Thoracic aorta (tissue), 2 donors: ENCODE results near the gene PIGR. TPM values are rescaled to one million over a fixed set of nuclear protein-coding genes. Genes with fewer than 3 reads are reported as not detected.

Source experiments
- ATAC-seq: fragments of 150-250 bp; one replicate; pipeline ENCODE4 v1.8.0; 2017; ENCODE audit warnings: low read depth; ENCODE audit not compliant: insufficient number of reproducible peaks, low FRiP score
- DNase-seq: peaks from one replicate; pipeline ENCODE4 v3.0.0-alpha.2; 2020; ENCODE audit warnings: low spot score
- H3K27ac ChIP-seq, 2 donors: fragments of 200-600 bp; sonication (generic); 1 replicate in 1 of 2; 2 replicates in 1 of 2; pipeline ENCODE4 v1.5.1; 2016; ENCODE audit warnings: mild to moderate bottlenecking in 2 of 2, moderate library complexity in 2 of 2
- H3K27me3 ChIP-seq: fragments of 200-600 bp; sonication (generic); replicated peaks from 2 replicates; pipeline ENCODE4 v1.6.0; 2016; ENCODE audit warnings: mild to moderate bottlenecking; ENCODE audit not compliant: insufficient read depth
- H3K36me3 ChIP-seq: fragments of 200-600 bp; sonication (generic); one replicate; pipeline ENCODE4 v1.5.1; 2016
- H3K4me1 ChIP-seq, 2 donors: fragments of 200-600 bp; sonication (generic); 1 replicate in 1 of 2; 2 replicates in 1 of 2; pipeline versions ENCODE4 v1.5.1 to v1.6.0; 2016; ENCODE audit warnings: low read depth in 2 of 2, mild to moderate bottlenecking in 1 of 2; ENCODE audit not compliant: control insufficient read depth in 1 of 2
- H3K4me3 ChIP-seq: fragments of 200-600 bp; sonication (generic); 2 replicates; pipeline ENCODE4 v1.5.1; 2016; ENCODE audit warnings: mild to moderate bottlenecking
- H3K9me3 ChIP-seq: fragments of 200-600 bp; sonication (generic); 2 replicates; pipeline ENCODE4 v1.5.1; 2016
- total RNA-seq, 2 donors: library from RNA; depleted of rRNA; stranded (reverse); fragments of >200 nt; gene quantifications; one replicate each; pipeline versions ENCODE4 v1.1.0 to v1.2.3, GENCODE V29; 2016
- TF ChIP-seq, protein P1 (sequence below): fragments of 200-600 bp; sonication (generic); IDR thresholded peaks from one replicate; pipeline ENCODE4 v1.5.1; 2019; ENCODE audit warnings: antibody characterized with exemption

PIGR gene
- total RNA-seq, 2 donors from 2014 or later = 7.7 TPM; not detected in 1

DNA sequence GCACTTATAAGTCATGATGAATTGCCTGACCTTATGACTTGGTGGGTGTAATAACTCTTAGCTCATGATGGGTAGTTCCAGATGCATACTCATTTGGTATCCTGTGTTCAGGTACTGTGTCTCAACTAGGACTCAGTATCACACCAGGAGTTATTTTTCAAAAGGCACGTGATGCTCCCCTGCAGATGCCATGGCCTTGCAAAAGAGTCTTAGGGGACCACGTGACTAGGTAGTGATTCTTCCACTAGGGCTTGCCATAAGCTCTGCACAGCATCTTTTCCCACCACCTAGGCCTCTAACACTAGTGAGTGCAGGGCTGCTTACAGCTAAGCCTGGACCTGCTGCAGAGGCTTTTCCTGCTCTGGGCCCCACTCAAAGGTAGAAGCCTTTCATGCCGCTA is 27.9 kb upstream of the PIGR start:
- H3K36me3 ChIP-seq = no peaks in the 10 kb centered on the region
- H3K4me3 ChIP-seq = no peak overlapping the region
- ATAC-seq (no peak), DNase-seq (no peak)
- no peaks in the 10 kb centered on the region for H3K4me1 ChIP-seq
- TF ChIP-seq, protein P1, sequence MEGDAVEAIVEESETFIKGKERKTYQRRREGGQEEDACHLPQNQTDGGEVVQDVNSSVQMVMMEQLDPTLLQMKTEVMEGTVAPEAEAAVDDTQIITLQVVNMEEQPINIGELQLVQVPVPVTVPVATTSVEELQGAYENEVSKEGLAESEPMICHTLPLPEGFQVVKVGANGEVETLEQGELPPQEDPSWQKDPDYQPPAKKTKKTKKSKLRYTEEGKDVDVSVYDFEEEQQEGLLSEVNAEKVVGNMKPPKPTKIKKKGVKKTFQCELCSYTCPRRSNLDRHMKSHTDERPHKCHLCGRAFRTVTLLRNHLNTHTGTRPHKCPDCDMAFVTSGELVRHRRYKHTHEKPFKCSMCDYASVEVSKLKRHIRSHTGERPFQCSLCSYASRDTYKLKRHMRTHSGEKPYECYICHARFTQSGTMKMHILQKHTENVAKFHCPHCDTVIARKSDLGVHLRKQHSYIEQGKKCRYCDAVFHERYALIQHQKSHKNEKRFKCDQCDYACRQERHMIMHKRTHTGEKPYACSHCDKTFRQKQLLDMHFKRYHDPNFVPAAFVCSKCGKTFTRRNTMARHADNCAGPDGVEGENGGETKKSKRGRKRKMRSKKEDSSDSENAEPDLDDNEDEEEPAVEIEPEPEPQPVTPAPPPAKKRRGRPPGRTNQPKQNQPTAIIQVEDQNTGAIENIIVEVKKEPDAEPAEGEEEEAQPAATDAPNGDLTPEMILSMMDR = no peak
- H3K9me3 ChIP-seq = no peaks in the 10 kb centered on the region
- H3K27me3 ChIP-seq = no peaks in the 10 kb centered on the region
- no peak overlapping the region for H3K27ac ChIP-seq

GRCh38 chr1:206972728-206973127 is 26.5 kb upstream of the PIGR start:
- Histone ChIP-seq H3K27me3 (no peaks in the 10 kb centered on the region), H3K36me3 (no peaks in the 10 kb centered on the region), H3K4me1 (no peaks in the 10 kb centered on the region), H3K27ac (no peak overlapping the region), H3K9me3 (no peaks in the 10 kb centered on the region), H3K4me3 (no peak overlapping the region)
- ATAC-seq (no peak), DNase-seq (no peak)
- TF ChIP-seq, protein P1 = no peak

DNA sequence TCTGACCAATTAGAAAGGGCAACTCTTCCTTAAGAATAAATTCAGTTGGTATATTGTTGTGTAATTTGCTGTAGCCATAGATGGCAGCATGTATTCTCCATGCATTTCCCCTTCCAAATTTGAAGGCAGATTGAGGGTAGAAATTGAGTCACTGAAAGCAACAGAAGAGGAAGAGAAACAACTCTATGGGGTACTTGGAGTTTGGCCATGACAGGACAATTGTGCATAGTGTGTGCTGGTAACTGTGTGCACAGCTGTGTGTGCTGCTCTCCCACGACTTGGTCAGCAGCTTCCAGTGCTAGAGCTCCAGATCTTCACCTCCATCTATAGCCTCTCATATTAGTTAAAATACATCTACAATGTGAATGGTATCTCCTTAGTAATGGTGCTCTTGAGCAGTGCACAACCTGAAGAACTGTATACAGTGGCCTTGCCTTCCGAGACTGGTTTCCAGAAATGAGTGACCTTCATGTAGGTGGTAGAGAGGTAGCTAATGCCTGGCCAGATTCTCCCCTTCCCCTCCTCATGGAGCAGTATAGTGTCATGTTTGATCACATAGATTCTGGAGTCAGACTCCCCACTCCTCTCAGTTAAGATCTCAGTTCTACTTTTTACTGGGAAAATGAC is 24.9 kb upstream of the PIGR start:
- no peaks in the 10 kb centered on the region for H3K27me3 ChIP-seq
- H3K27ac ChIP-seq = no peak overlapping the region
- H3K36me3 ChIP-seq = no peaks in the 10 kb centered on the region
- TF ChIP-seq, protein P1 = no peak
- no peak for ATAC-seq
- no peak overlapping the region for H3K4me3 ChIP-seq
- H3K9me3 ChIP-seq = no peaks in the 10 kb centered on the region
- H3K4me1 ChIP-seq = no peaks in the 10 kb centered on the region
- no peak for DNase-seq

DNA sequence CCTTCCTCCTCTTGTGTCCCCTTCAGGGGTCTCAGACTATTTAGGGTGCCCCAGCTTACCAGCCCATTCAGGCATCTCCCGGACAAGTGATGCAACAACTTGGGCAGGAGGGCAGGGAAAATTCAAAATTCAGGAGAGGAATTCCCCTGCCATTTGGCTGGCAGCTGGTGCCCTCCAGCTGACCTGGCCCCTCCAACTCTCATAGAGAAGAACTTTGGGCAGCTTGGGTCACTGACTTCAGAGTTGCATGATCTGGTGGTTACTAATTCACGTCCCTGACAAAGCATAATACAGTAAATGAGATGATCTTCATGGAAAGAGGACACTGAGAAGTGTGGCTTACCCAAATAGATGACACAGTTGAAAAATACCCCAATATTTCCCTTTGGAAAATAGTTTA is 24.2 kb upstream of the PIGR start, which contains the start of gene FCAMR:
Gene FCAMR, minus strand, starts transcription at position 15 of the 400 bp plus-strand sequence. CDS start 335 bp downstream, outside the sequence.
- no peaks in the 10 kb centered on the region for H3K36me3 ChIP-seq
- no peak within 1 kb of the TSS for H3K27ac ChIP-seq
- no peak within 1 kb of the TSS for H3K4me3 ChIP-seq
- H3K4me1 ChIP-seq = no peaks in the 10 kb centered on the region
- no peaks in the 10 kb centered on the region for H3K9me3 ChIP-seq
- ATAC-seq (no peak), DNase-seq (no peak)
- TF ChIP-seq, protein P1 = no peak
- H3K27me3 ChIP-seq = no peaks in the 10 kb centered on the region

DNA sequence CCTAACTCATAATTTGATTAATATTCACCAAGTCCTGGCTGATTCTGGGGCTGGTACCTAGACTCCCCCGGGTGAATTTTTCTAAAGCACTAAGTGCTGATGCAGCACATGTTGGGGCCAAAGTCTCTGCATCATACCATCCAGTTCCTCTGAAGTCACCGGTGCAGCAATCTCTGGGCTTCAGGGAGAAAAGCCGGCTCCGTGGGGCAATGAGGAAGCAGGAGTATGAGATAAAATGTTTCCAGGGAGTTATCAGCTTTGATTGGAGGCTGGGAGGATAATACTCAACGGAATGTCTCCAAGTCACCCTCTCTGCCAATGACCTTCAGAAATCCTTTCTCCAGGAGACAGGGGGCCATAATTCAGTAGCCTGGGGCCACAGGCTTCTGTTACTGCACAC is 22.8 kb upstream of the PIGR start:
- Histone ChIP-seq H3K27me3 (no peaks in the 10 kb centered on the region), H3K4me3 (no peak overlapping the region), H3K4me1 (no peaks in the 10 kb centered on the region), H3K27ac (no peak overlapping the region), H3K36me3 (no peaks in the 10 kb centered on the region), H3K9me3 (no peaks in the 10 kb centered on the region)
- no peak for ATAC-seq
- TF ChIP-seq, protein P1 = no peak
- DNase-seq = no peak
